H9 (cell line): Measurements from ENCODE around the gene NUDT8. TPM values are rescaled to one million over a fixed set of nuclear protein-coding genes. Genes with fewer than 3 reads are reported as not detected.

Source experiments
- DNase-seq: peaks from one replicate; pipeline ENCODE4 v3.0.0-alpha.2; 2017
- H2AFZ ChIP-seq: one replicate; pipeline ENCODE4 v1.6.1; 2013; ENCODE audit warnings: mild to moderate bottlenecking, low read length, control low read depth, moderate library complexity
- H2AK5ac ChIP-seq: 2 replicates; pipeline ENCODE4 v1.6.1; 2013; ENCODE audit warnings: low read length, control low read depth, mixed read lengths; ENCODE audit not compliant: insufficient read length
- H2BK120ac ChIP-seq: one replicate; pipeline ENCODE4 v1.6.1; 2013; ENCODE audit warnings: low read depth, mild to moderate bottlenecking, low read length, control low read depth, inconsistent platforms; ENCODE audit not compliant: poor library complexity, severe bottlenecking
- H2BK12ac ChIP-seq: 2 replicates; pipeline ENCODE4 v1.6.1; 2013; ENCODE audit warnings: low read length, control low read depth, mixed read lengths, low read depth; ENCODE audit not compliant: insufficient read length
- H2BK15ac ChIP-seq: 2 replicates; pipeline ENCODE4 v1.6.1; 2013; ENCODE audit warnings: low read depth, low read length, control low read depth
- H2BK20ac ChIP-seq: one replicate; pipeline ENCODE4 v1.6.1; 2013; ENCODE audit warnings: low read depth, mild to moderate bottlenecking, low read length, control low read depth, inconsistent platforms; ENCODE audit not compliant: poor library complexity, severe bottlenecking
- H2BK5ac ChIP-seq: 2 replicates; pipeline ENCODE4 v1.6.1; 2013; ENCODE audit warnings: low read length, control low read depth, mixed read lengths; ENCODE audit not compliant: insufficient read length
- H3K14ac ChIP-seq: 2 replicates; pipeline ENCODE4 v1.6.1; 2013; ENCODE audit warnings: low read length, control low read depth; ENCODE audit not compliant: insufficient read depth
- H3K18ac ChIP-seq: 2 replicates; pipeline ENCODE4 v1.6.1; 2013; ENCODE audit warnings: low read depth, mild to moderate bottlenecking, mixed read lengths, low read length, control low read depth; ENCODE audit not compliant: insufficient read length
- H3K23ac ChIP-seq: 2 replicates; pipeline ENCODE4 v1.6.1; 2013; ENCODE audit warnings: low read length, control low read depth, mixed read lengths, low read depth; ENCODE audit not compliant: insufficient read length
- H3K23me2 ChIP-seq: 2 replicates; pipeline ENCODE4 v1.6.1; 2013; ENCODE audit warnings: low read depth, mild to moderate bottlenecking, mixed read lengths, low read length, control low read depth; ENCODE audit not compliant: insufficient read length, poor library complexity, severe bottlenecking
- H3K27ac ChIP-seq: 2 replicates; pipeline ENCODE4 v1.5.1; 2013; ENCODE audit warnings: low read length, control low read depth, mixed read lengths, low read depth; ENCODE audit not compliant: insufficient read length
- H3K27me3 ChIP-seq: 2 replicates; pipeline ENCODE4 v1.6.1; 2013; ENCODE audit warnings: low read length, control low read depth, inconsistent platforms; ENCODE audit not compliant: insufficient read depth
- H3K4ac ChIP-seq: 2 replicates; pipeline ENCODE4 v1.6.1; 2013; ENCODE audit warnings: low read depth, mild to moderate bottlenecking, control low read depth, inconsistent platforms, low read length, moderate library complexity
- H3K4me1 ChIP-seq: 2 replicates; pipeline ENCODE4 v1.6.1; 2013; ENCODE audit warnings: low read length, control low read depth, inconsistent platforms; ENCODE audit not compliant: insufficient read depth
- H3K4me2 ChIP-seq: 2 replicates; pipeline ENCODE4 v1.6.1; 2013; ENCODE audit warnings: low read length, control low read depth, mixed read lengths; ENCODE audit not compliant: insufficient read length, insufficient read depth
- H3K56ac ChIP-seq: 2 replicates; pipeline ENCODE4 v1.6.1; 2013; ENCODE audit warnings: low read depth, mild to moderate bottlenecking, mixed read lengths, low read length, control low read depth; ENCODE audit not compliant: insufficient read length
- H3K79me1 ChIP-seq: 2 replicates; pipeline ENCODE4 v1.6.1; 2013; ENCODE audit warnings: low read depth, mild to moderate bottlenecking, moderate library complexity, low read length, control low read depth, inconsistent platforms; ENCODE audit not compliant: insufficient read depth, poor library complexity, severe bottlenecking
- H3K79me2 ChIP-seq: 2 replicates; pipeline ENCODE4 v1.6.1; 2013; ENCODE audit warnings: low read length, control low read depth, inconsistent platforms; ENCODE audit not compliant: insufficient read depth
- H3K9ac ChIP-seq: 2 replicates; pipeline ENCODE4 v1.6.1; 2013; ENCODE audit warnings: low read length, control low read depth, mixed read lengths; ENCODE audit not compliant: insufficient read length; ENCODE audit errors: extremely low read depth
- H3K9me3 ChIP-seq: one replicate; pipeline ENCODE4 v1.6.1; 2013; ENCODE audit warnings: low read depth, low read length, inconsistent platforms; ENCODE audit not compliant: control insufficient read depth
- H3T11ph ChIP-seq: one replicate; pipeline ENCODE4 v1.6.1; 2013; ENCODE audit warnings: mild to moderate bottlenecking, low read length, control low read depth, inconsistent platforms
- H4K20me1 ChIP-seq: one replicate; pipeline ENCODE4 v1.6.1; 2013; ENCODE audit not compliant: control insufficient read depth, insufficient read length, insufficient read depth
- H4K5ac ChIP-seq: 2 replicates; pipeline ENCODE4 v1.6.1; 2013; ENCODE audit warnings: low read depth, mild to moderate bottlenecking, mixed read lengths, low read length, control low read depth; ENCODE audit not compliant: insufficient read length
- H4K8ac ChIP-seq: replicated peaks from 2 replicates; pipeline ENCODE4 v1.6.1; 2013; ENCODE audit warnings: low read length, control low read depth, mixed read lengths, low read depth; ENCODE audit not compliant: insufficient read length
- H4K91ac ChIP-seq: 2 replicates; pipeline ENCODE4 v1.6.1; 2013; ENCODE audit warnings: low read depth, mild to moderate bottlenecking, moderate library complexity, mixed read lengths, low read length, control low read depth; ENCODE audit not compliant: insufficient read length
- H3K27ac Mint-ChIP-seq, 3 experiments: 2 replicates in 2 of 3; 3 replicates in 1 of 3; pipeline ENCODE4 v1.8.0; 2020 to 2021; ENCODE audit warnings: mixed read lengths in 3 of 3, mild to moderate bottlenecking in 1 of 3, moderate library complexity in 1 of 3
- H3K27me3 Mint-ChIP-seq: 2 replicates; pipeline ENCODE4 v1.8.0; 2021; ENCODE audit warnings: low read depth, mild to moderate bottlenecking, moderate library complexity, mixed read lengths
- H3K36me3 Mint-ChIP-seq, 3 experiments: 2 replicates in 2 of 3; 3 replicates in 1 of 3; pipeline ENCODE4 v1.8.0; 2020 to 2021; ENCODE audit warnings: low read depth in 3 of 3, mixed read lengths in 3 of 3; ENCODE audit not compliant: insufficient read depth in 1 of 3
- H3K4me1 Mint-ChIP-seq, 2 experiments: 2 replicates each; pipeline ENCODE4 v1.8.0; 2020; ENCODE audit warnings: mixed read lengths in 2 of 2
- H3K4me3 Mint-ChIP-seq, 2 experiments: 2 replicates in 1 of 2; 3 replicates in 1 of 2; pipeline ENCODE4 v1.8.0; 2020 to 2021; ENCODE audit warnings: mild to moderate bottlenecking in 2 of 2, mixed read lengths in 2 of 2, moderate library complexity in 1 of 2
- H3K9me3 Mint-ChIP-seq, 2 experiments: 2 replicates in 1 of 2; 3 replicates in 1 of 2; pipeline ENCODE4 v1.8.0; 2020; ENCODE audit warnings: mild to moderate bottlenecking in 2 of 2, mixed read lengths in 2 of 2, moderate library complexity in 1 of 2
- CTCF ChIP-seq: fragments of 200-600 bp; sonication (generic); conservative IDR thresholded peaks from 3 replicates; pipeline ENCODE4 v1.8.0; 2021; ENCODE audit warnings: antibody characterized with exemption, mild to moderate bottlenecking
- WGBS: extraction: QIAGEN DNeasy Blood & Tissue Kit; methylation state at CpG from one replicate; pipeline ENCODE4 v1.1.7; 2013; ENCODE audit warnings: missing lambda C conversion rate, low lambda C conversion rate, mixed read lengths; ENCODE audit not compliant: insufficient read length; ENCODE audit errors: extremely low coverage; 5-methylcytosine and 5-hydroxymethylcytosine counted together
- total RNA-seq: library from RNA; stranded (reverse); gene quantifications from 2 replicates; pipeline ENCODE4 v1.2.1, GENCODE V29; 2021

Gene NUDT8
- total RNA-seq, 1 experiment from 2014 or later: 6.5 TPM

- Histone ChIP-seq H4K8ac (no peak overlapping the region), H3K9ac (no peak overlapping the region), H2BK20ac (no peak overlapping the region), H2AK5ac (no peak overlapping the region), H3K18ac (no peak overlapping the region), H4K91ac (no peak overlapping the region), H4K5ac (no peak overlapping the region), H3K4me1 (no peaks in the 10 kb centered on the region), H3K27ac (no peak overlapping the region), H3K14ac (no peak overlapping the region), H3K79me1 (no peaks in the 10 kb centered on the region), H3K79me2 (no peaks in the 10 kb centered on the region), H4K20me1 (no peaks in the 10 kb centered on the region), H3K27me3 (no peaks in the 10 kb centered on the region), H3K23me2 (peaks cover 9% of the 10 kb centered on the region), H3K4ac (no peak overlapping the region), H3K9me3 (no peaks in the 10 kb centered on the region), H3T11ph (no peak overlapping the region), H2BK12ac (no peak overlapping the region), H3K4me2 (no peak overlapping the region), H3K23ac (no peak overlapping the region), H2BK15ac (no peak overlapping the region), H3K56ac (no peak overlapping the region), H2BK5ac (no peak overlapping the region), H2BK120ac (no peak overlapping the region), H2AFZ (no peak overlapping the region)
- no peaks in the 10 kb centered on the region for H3K9me3 Mint-ChIP-seq
- H3K36me3 Mint-ChIP-seq: peaks cover 13 to 38% (median 35%) of the 10 kb centered on the region in 3 experiments
- H3K4me3 Mint-ChIP-seq: no peak overlapping the region; a peak in 1 of 5 replicates
- peaks cover 26 to 27% of the 10 kb centered on the region in 2 experiments for H3K4me1 Mint-ChIP-seq
- no peak for TF ChIP-seq CTCF
- no CpG with 5 or more reads among the region's 15 CpGs for WGBS
- H3K27ac Mint-ChIP-seq: no peak overlapping the region; a peak in 1 of 7 replicates
- DNase-seq: no peak
- H3K27me3 Mint-ChIP-seq: peaks cover 5% of the 10 kb centered on the region; the same call in 1 of the 2 replicates
These were observed 19.4 kb downstream of the NUDT8 start for GRCh38 chr11:67610302-67610868.
